B cell (primary cell): ENCODE data around the gene SCUBE1.

ENCODE experiments used
- CTCF ChIP-seq: fragments of 200-600 bp; IDR thresholded peaks from one replicate; pipeline ENCODE4 v1.8.0; 2022; ENCODE audit warnings: antibody characterized with exemption, mild to moderate bottlenecking
- EZH2 ChIP-seq: IDR thresholded peaks from 2 replicates; pipeline ENCODE4 v1.6.1; 2012; ENCODE audit warnings: borderline replicate concordance, low read depth, mild to moderate bottlenecking, moderate library complexity, low read length; ENCODE audit not compliant: insufficient read depth, poor library complexity, severe bottlenecking

GRCh38 chr22:43225609-43226008 is 117.6 kb downstream of the SCUBE1 start:
- TF ChIP-seq CTCF (no peak), EZH2 (no peak)
